IMR-90 (cell line): Measurements from ENCODE around the gene SPATA46. TPM values are rescaled to one million over a fixed set of nuclear protein-coding genes. Genes with fewer than 3 reads are reported as not detected.

ENCODE experiments used
- ATAC-seq: fragments of 200-7000 bp; cut with Tn5 transposase; 2 replicates; pipeline ENCODE4 v1.9.1; 2020; ENCODE audit warnings: low read depth, mild to moderate bottlenecking, moderate library complexity
- BruUV-seq: library from RNA; stranded (reverse); fragments of 400-500 nt; replicated peaks from 2 replicates; lab custom pipeline; 2021; lab: Mats Ljungman, UMichigan
- CTCF ChIA-PET: fragments of 300-600 bp; formaldehyde crosslinking; extraction: SDS; loops from one replicate; lab custom pipeline; 2021; ENCODE audit warnings: antibody characterized with exemption; lab: Yijun Ruan, JAX
- POLR2A ChIA-PET: fragments of 300-600 bp; sonication (Branson Sonifier 250); formaldehyde crosslinking; loops from one replicate; lab custom pipeline; 2022; ENCODE audit warnings: antibody characterized with exemption; ENCODE audit not compliant: unreplicated experiment; lab: Charles Lee
- DNase-seq: peaks from one replicate; pipeline ENCODE4 v3.0.0; 2013
- H2AFZ ChIP-seq: replicated peaks from 2 replicates; pipeline ENCODE3; 2013; ENCODE audit warnings: low read length, mild to moderate bottlenecking; ENCODE audit not compliant: poor library complexity
- H2AK5ac ChIP-seq: 2 replicates; pipeline ENCODE4 v1.6.1; 2013; ENCODE audit warnings: low read depth, low read length, inconsistent platforms
- H2AK9ac ChIP-seq: replicated peaks from 2 replicates; pipeline ENCODE3; 2013; ENCODE audit warnings: mild to moderate bottlenecking, low read depth, low read length, moderate library complexity; ENCODE audit not compliant: poor library complexity
- H2BK120ac ChIP-seq: 2 replicates; pipeline ENCODE4 v1.6.1; 2013; ENCODE audit warnings: low read depth, low read length, inconsistent platforms
- H2BK15ac ChIP-seq: 3 replicates; pipeline ENCODE4 v1.6.1; 2013; ENCODE audit warnings: low read depth, low read length, inconsistent platforms
- H2BK20ac ChIP-seq: 2 replicates; pipeline ENCODE4 v1.6.1; 2013; ENCODE audit warnings: low read depth, mild to moderate bottlenecking, inconsistent platforms, low read length, moderate library complexity
- H2BK5ac ChIP-seq: 2 replicates; pipeline ENCODE4 v1.6.1; 2013; ENCODE audit warnings: mild to moderate bottlenecking, low read depth, low read length, inconsistent platforms; ENCODE audit not compliant: poor library complexity, severe bottlenecking
- H3K14ac ChIP-seq: replicated peaks from 2 replicates; pipeline ENCODE4 v1.6.1; 2013; ENCODE audit warnings: low read depth, low read length, inconsistent platforms
- H3K18ac ChIP-seq: 2 replicates; pipeline ENCODE4 v1.6.1; 2013; ENCODE audit warnings: low read depth, low read length, control low read depth
- H3K23ac ChIP-seq: 2 replicates; pipeline ENCODE4 v1.6.1; 2013; ENCODE audit warnings: low read depth, low read length, inconsistent platforms
- H3K27ac ChIP-seq: 2 replicates; pipeline ENCODE4 v1.5.1; 2013; ENCODE audit warnings: mild to moderate bottlenecking, control low read depth, low read length; ENCODE audit not compliant: insufficient read depth
- H3K27me3 ChIP-seq: 2 replicates; pipeline ENCODE4 v1.6.1; 2013; ENCODE audit warnings: low read length; ENCODE audit not compliant: control insufficient read depth, insufficient read depth
- H3K36me3 ChIP-seq: 2 replicates; pipeline ENCODE4 v1.6.1; 2013; ENCODE audit warnings: low read length, mixed read lengths; ENCODE audit not compliant: control insufficient read depth, insufficient read depth
- H3K4ac ChIP-seq: 2 replicates; pipeline ENCODE4 v1.6.1; 2013; ENCODE audit warnings: low read depth, low read length, inconsistent platforms
- H3K4me1 ChIP-seq: 2 replicates; pipeline ENCODE4 v1.6.1; 2013; ENCODE audit warnings: low read length, mixed read lengths; ENCODE audit not compliant: control insufficient read depth, insufficient read depth
- H3K4me2 ChIP-seq: 2 replicates; pipeline ENCODE4 v1.6.1; 2013; ENCODE audit warnings: low read depth, mild to moderate bottlenecking, control low read depth, low read length, moderate library complexity
- H3K4me3 ChIP-seq: 2 replicates; pipeline ENCODE4 v1.5.1; 2013; ENCODE audit warnings: low read depth, mild to moderate bottlenecking, control low read depth, low read length, moderate library complexity; ENCODE audit not compliant: insufficient read depth
- H3K56ac ChIP-seq: 2 replicates; pipeline ENCODE4 v1.6.1; 2013; ENCODE audit warnings: low read length, inconsistent platforms; ENCODE audit not compliant: insufficient read depth; ENCODE audit errors: extremely low read depth
- H3K79me1 ChIP-seq, 2 experiments: 2 replicates each; pipeline ENCODE4 v1.6.1; 2013; ENCODE audit warnings: low read length in 2 of 2, inconsistent platforms in 1 of 2, low read depth in 1 of 2
- H3K9ac ChIP-seq: 2 replicates; pipeline ENCODE4 v1.6.1; 2013; ENCODE audit warnings: low read depth, low read length, control low read depth
- H3K9me1 ChIP-seq: 2 replicates; pipeline ENCODE4 v1.6.1; 2013; ENCODE audit warnings: low read length, inconsistent platforms; ENCODE audit not compliant: insufficient read depth
- H3K9me3 ChIP-seq: 2 replicates; pipeline ENCODE4 v1.6.1; 2013; ENCODE audit warnings: low read length; ENCODE audit not compliant: control insufficient read depth, insufficient read depth
- H4K20me1 ChIP-seq: 2 replicates; pipeline ENCODE4 v1.6.1; 2013; ENCODE audit warnings: low read length, inconsistent platforms; ENCODE audit not compliant: insufficient read depth
- H4K5ac ChIP-seq: 2 replicates; pipeline ENCODE4 v1.6.1; 2013; ENCODE audit warnings: mild to moderate bottlenecking, low read depth, low read length, control low read depth
- H4K8ac ChIP-seq, 2 experiments: 2 replicates each; pipeline ENCODE4 v1.6.1; 2013; ENCODE audit warnings: low read depth in 2 of 2, low read length in 2 of 2, control low read depth in 1 of 2, inconsistent platforms in 1 of 2
- H4K91ac ChIP-seq: 2 replicates; pipeline ENCODE4 v1.6.1; 2013; ENCODE audit warnings: low read depth, low read length, inconsistent platforms; ENCODE audit not compliant: insufficient read depth
- BHLHE40 ChIP-seq: fragments of 150-350 bp; IDR thresholded peaks from 2 replicates; pipeline ENCODE4 v1.6.1; 2016; ENCODE audit warnings: mild to moderate bottlenecking, low read depth, low read length
- CHD1 ChIP-seq: IDR thresholded peaks from 2 replicates; pipeline ENCODE4 v1.6.1; 2012; ENCODE audit warnings: low read depth, low read length, improper control_type of control experiment
- FOS ChIP-seq: fragments of 150-350 bp; IDR thresholded peaks from 2 replicates; pipeline ENCODE4 v1.6.1; 2016; ENCODE audit warnings: low read depth, low read length
- MAFK ChIP-seq: IDR thresholded peaks from 2 replicates; pipeline ENCODE4 v1.6.1; 2012; ENCODE audit warnings: low read depth, low read length, improper control_type of control experiment
- MXI1 ChIP-seq: IDR thresholded peaks from 2 replicates; pipeline ENCODE4 v1.6.1; 2012; ENCODE audit warnings: low read depth, mild to moderate bottlenecking, low read length, moderate library complexity, borderline replicate concordance
- POLR2A ChIP-seq: IDR thresholded peaks from 2 replicates; pipeline ENCODE4 v1.6.1; 2012; ENCODE audit warnings: mild to moderate bottlenecking, low read depth, low read length
- RFX5 ChIP-seq: IDR thresholded peaks from 2 replicates; pipeline ENCODE4 v1.8.0; 2012; ENCODE audit warnings: low read depth, mild to moderate bottlenecking, low read length, moderate library complexity
- WGBS, 2 experiments: methylation state at CpG; one replicate each; pipeline versions ENCODE4 v1.1.5 to v1.1.7; 2013; ENCODE audit warnings: missing lambda C conversion rate in 2 of 2; ENCODE audit not compliant: insufficient read length in 1 of 2; ENCODE audit errors: extremely low coverage in 2 of 2; 5-methylcytosine and 5-hydroxymethylcytosine counted together
- dilution Hi-C: fragments of 300-500 bp; cut with HindIII; formaldehyde crosslinking; loops from one replicate; pipeline ENCODE4 v1.14.3; 2018; ENCODE audit warnings: low sequenced_read_pairs; ENCODE audit not compliant: unreplicated experiment
- in situ Hi-C: fragments of 300-500 bp; cut with MboI; formaldehyde crosslinking; loops from 3 replicates; pipeline ENCODE4 v1.14.3; 2019; ENCODE audit warnings: low sequenced_read_pairs, inconsistent platforms, mixed read lengths
- intact Hi-C: fragments of 100-400 bp; cut with micrococcal nuclease; formaldehyde crosslinking; loops from 2 replicates; pipeline ENCODE4 v1.10.0; 2022
- polyA plus RNA-seq, 3 experiments: library from polyadenylated mRNA; depleted of rRNA; stranded (reverse); fragments of >200 nt; gene quantifications; 2 replicates each; pipeline ENCODE4 v1.2.3, GENCODE V29; 2012; ENCODE audit warnings: low replicate concordance in 1 of 3
- total RNA-seq: library from RNA; depleted of rRNA; stranded (reverse); fragments of >200 nt; gene quantifications from 2 replicates; pipeline ENCODE4 v1.2.3, GENCODE V29; 2012
- TF ChIP-seq, protein P1 (sequence below): fragments of 150-350 bp; IDR thresholded peaks from 2 replicates; pipeline ENCODE4 v1.6.1; 2016; ENCODE audit warnings: low read depth, mild to moderate bottlenecking, low read length, moderate library complexity, borderline replicate concordance
- TF ChIP-seq, protein P2 (sequence below): fragments of 150-350 bp; IDR thresholded peaks from 2 replicates; pipeline ENCODE4 v1.6.1; 2017; ENCODE audit warnings: mild to moderate bottlenecking, antibody characterized with exemption, low read length, low read depth

Gene SPATA46
- total and polyA plus RNA-seq, 2 of the 4 experiments (the other 2 are of a cell fraction), result not detected

- Histone ChIP-seq H3K4me3 (no peak overlapping the region), H2BK120ac (no peak overlapping the region), H2AK9ac (no peak overlapping the region), H3K36me3 (no peaks in the 10 kb centered on the region), H3K4me1 (no peaks in the 10 kb centered on the region; the same call in 1 of the 2 replicates), H4K5ac (no peak overlapping the region), H4K91ac (no peak overlapping the region), H2AK5ac (no peak overlapping the region), H3K18ac (no peak overlapping the region), H4K8ac (no peak overlapping the region), H2AFZ (no peak overlapping the region), H3K27ac (no peak overlapping the region), H4K20me1 (no peaks in the 10 kb centered on the region), H3K9me1 (no peaks in the 10 kb centered on the region), H3K9ac (no peak overlapping the region), H3K14ac (no peak overlapping the region), H3K9me3 (no peaks in the 10 kb centered on the region), H3K56ac (no peak overlapping the region), H3K4ac (no peak overlapping the region), H2BK5ac (no peak overlapping the region), H3K27me3 (no peaks in the 10 kb centered on the region), H3K4me2 (no peak overlapping the region), H2BK20ac (no peak overlapping the region), H2BK15ac (no peak overlapping the region), H3K23ac (no peak overlapping the region), H3K79me1 (no peaks in the 10 kb centered on the region)
- intact Hi-C loops (no loop called here), dilution Hi-C loops (no loop called here), in situ Hi-C loops (no loop called here)
- ATAC-seq, result no peak
- no peak for DNase-seq
- WGBS, 2 experiments, result no CpG with 5 or more reads among the region's 2 CpGs
- ChIA-PET CTCF (no interaction called here), POLR2A (no interaction called here)
- TF ChIP-seq RFX5 (no peak), CHD1 (no peak), BHLHE40 (no peak), MXI1 (no peak), MAFK (no peak), FOS (no peak), POLR2A (no peak)
- TF ChIP-seq, protein P1, sequence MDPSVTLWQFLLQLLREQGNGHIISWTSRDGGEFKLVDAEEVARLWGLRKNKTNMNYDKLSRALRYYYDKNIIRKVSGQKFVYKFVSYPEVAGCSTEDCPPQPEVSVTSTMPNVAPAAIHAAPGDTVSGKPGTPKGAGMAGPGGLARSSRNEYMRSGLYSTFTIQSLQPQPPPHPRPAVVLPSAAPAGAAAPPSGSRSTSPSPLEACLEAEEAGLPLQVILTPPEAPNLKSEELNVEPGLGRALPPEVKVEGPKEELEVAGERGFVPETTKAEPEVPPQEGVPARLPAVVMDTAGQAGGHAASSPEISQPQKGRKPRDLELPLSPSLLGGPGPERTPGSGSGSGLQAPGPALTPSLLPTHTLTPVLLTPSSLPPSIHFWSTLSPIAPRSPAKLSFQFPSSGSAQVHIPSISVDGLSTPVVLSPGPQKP, result no peak
- TF ChIP-seq, protein P2, sequence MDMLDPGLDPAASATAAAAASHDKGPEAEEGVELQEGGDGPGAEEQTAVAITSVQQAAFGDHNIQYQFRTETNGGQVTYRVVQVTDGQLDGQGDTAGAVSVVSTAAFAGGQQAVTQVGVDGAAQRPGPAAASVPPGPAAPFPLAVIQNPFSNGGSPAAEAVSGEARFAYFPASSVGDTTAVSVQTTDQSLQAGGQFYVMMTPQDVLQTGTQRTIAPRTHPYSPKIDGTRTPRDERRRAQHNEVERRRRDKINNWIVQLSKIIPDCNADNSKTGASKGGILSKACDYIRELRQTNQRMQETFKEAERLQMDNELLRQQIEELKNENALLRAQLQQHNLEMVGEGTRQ, result no peak
- no TSS peak for BruUV-seq
These were observed 30.2 kb upstream of the SPATA46 start for GRCh38 chr1:162406811-162407210.
